NCI-H446 (cell line): ENCODE measurements around the gene CCDC157.

Experiments used
- DNase-seq, 2 experiments: peaks; one replicate each; lab custom pipeline; 2025; lab: John Stamatoyannopoulos, UW

The CCDC157 gene

GRCh38 chr22:30357236-30357570 is 396 bp downstream of the CCDC157 start:
- DNase-seq = no peak

GRCh38 chr22:30357650-30358215 is 926 bp downstream of the CCDC157 start:
- DNase-seq = no peak

GRCh38 chr22:30358541-30358940 is 1.7 kb downstream of the CCDC157 start:
- DNase-seq = no peak

GRCh38 chr22:30361916-30362650 is 5.3 kb downstream of the CCDC157 start:
- DNase-seq = no peak

- DNase-seq = no peak
These were observed 6.0 kb downstream of the CCDC157 start for GRCh38 chr22:30362651-30363281.

GRCh38 chr22:30365891-30366290 is 9.1 kb downstream of the CCDC157 start:
- DNase-seq = no peak

- no peak for DNase-seq
These were observed 11.6 kb downstream of the CCDC157 start for GRCh38 chr22:30368420-30368819.

- no peak for DNase-seq
These were observed 13.9 kb downstream of the CCDC157 start for GRCh38 chr22:30370641-30371230.

- no peak for DNase-seq
These were observed 14.5 kb downstream of the CCDC157 start for GRCh38 chr22:30371321-30371720.

- DNase-seq = no peak
These were observed 15.2 kb downstream of the CCDC157 start for GRCh38 chr22:30371981-30372380.

GRCh38 chr22:30372915-30373314 is 16.1 kb downstream of the CCDC157 start:
- no peak for DNase-seq

GRCh38 chr22:30373331-30374325 is 16.8 kb downstream of the CCDC157 start:
- no peak for DNase-seq

GRCh38 chr22:30375312-30375849 is 18.6 kb downstream of the CCDC157 start:
- DNase-seq = no peak

- no peak for DNase-seq
These were observed 23.2 kb downstream of the CCDC157 start for GRCh38 chr22:30380011-30380410.

GRCh38 chr22:30381264-30381663 is 24.5 kb downstream of the CCDC157 start:
- DNase-seq = no peak

- no peak for DNase-seq
These were observed 25.5 kb downstream of the CCDC157 start for GRCh38 chr22:30382340-30382739.

- DNase-seq = no peak
These were observed 26.3 kb downstream of the CCDC157 start for GRCh38 chr22:30383061-30383460.

GRCh38 chr22:30385942-30386341 is 29.1 kb downstream of the CCDC157 start:
- DNase-seq = no peak

- no peak for DNase-seq
These were observed 29.8 kb downstream of the CCDC157 start for GRCh38 chr22:30386608-30386959.

- peak in 1 of 2 experiments; percentile 92 for DNase-seq
These were observed 30.4 kb downstream of the CCDC157 start, which contains the start of gene RNF215 for GRCh38 chr22:30386960-30387827. Gene RNF215, minus strand, starts transcription at chr22:30387411. Its CDS starts 98 bp downstream, at chr22:30387313.
